H1 (cell line): Measurements from ENCODE around the gene TMEM273. TPM values are rescaled to one million over a fixed set of nuclear protein-coding genes. Genes with fewer than 3 reads are reported as not detected.

Experiments used
- CTCF ChIA-PET: fragments of 300-600 bp; sonication (Branson Sonifier 250); formaldehyde crosslinking; loops from one replicate; lab custom pipeline; 2021; ENCODE audit not compliant: partially characterized antibody; lab: Charles Lee
- POLR2A ChIA-PET: fragments of 300-600 bp; sonication (Branson Sonifier 250); formaldehyde crosslinking; loops from one replicate; lab custom pipeline; 2021; ENCODE audit warnings: inconsistent platforms; ENCODE audit not compliant: partially characterized antibody; lab: Charles Lee
- DNase-seq, 2 experiments: peaks; one replicate each; pipeline versions ENCODE4 v3.0.0 to v3.0.0-alpha.2; 2010 to 2022; ENCODE audit warnings: low spot score in 2 of 2, low read depth in 1 of 2, mixed read lengths in 1 of 2
- FAIRE-seq: peaks from 2 replicates; lab custom pipeline; 2011; peaks lifted over from hg19 to GRCh38; lab: Jason Lieb, UNC
- H2AFZ ChIP-seq: 2 replicates; pipeline ENCODE4 v1.8.1; 2012; ENCODE audit warnings: low read length, inconsistent platforms
- H2AK5ac ChIP-seq: 2 replicates; pipeline ENCODE4 v1.6.1; 2013; ENCODE audit warnings: low read depth, low read length
- H2BK120ac ChIP-seq: replicated peaks from 2 replicates; pipeline ENCODE3; 2013; ENCODE audit warnings: low read depth, low read length, inconsistent platforms
- H2BK12ac ChIP-seq: 2 replicates; pipeline ENCODE4 v1.6.1; 2013; ENCODE audit warnings: low read depth, low read length
- H2BK15ac ChIP-seq: 2 replicates; pipeline ENCODE4 v1.6.1; 2013; ENCODE audit warnings: low read length
- H2BK20ac ChIP-seq: 2 replicates; pipeline ENCODE4 v1.6.1; 2013; ENCODE audit warnings: low read length
- H2BK5ac ChIP-seq: 2 replicates; pipeline ENCODE4 v1.6.1; 2013; ENCODE audit warnings: low read depth, low read length
- H3K14ac ChIP-seq: 2 replicates; pipeline ENCODE4 v1.6.1; 2013; ENCODE audit warnings: inconsistent platforms; ENCODE audit not compliant: insufficient read length
- H3K18ac ChIP-seq: 2 replicates; pipeline ENCODE4 v1.6.1; 2013; ENCODE audit warnings: low read length; ENCODE audit errors: extremely low read depth
- H3K23ac ChIP-seq: 2 replicates; pipeline ENCODE4 v1.6.1; 2013; ENCODE audit warnings: inconsistent platforms; ENCODE audit not compliant: insufficient read length
- H3K23me2 ChIP-seq: 2 replicates; pipeline ENCODE4 v1.6.1; 2013; ENCODE audit warnings: low read depth, low read length
- H3K27ac ChIP-seq: 2 replicates; pipeline ENCODE4 v1.6.1; 2011; ENCODE audit warnings: low read depth, low read length, inconsistent platforms
- H3K27me3 ChIP-seq, 4 experiments: replicated peaks in 1 of 4; 1 replicate in 1 of 4; 2 replicates in 3 of 4; pipeline versions ENCODE4 v1.6.1 to v1.8.1; 2011 to 2013; ENCODE audit warnings: low read length in 3 of 4, mild to moderate bottlenecking in 3 of 4, inconsistent platforms in 2 of 4, mixed read lengths in 2 of 4, moderate library complexity in 1 of 4; ENCODE audit not compliant: control insufficient read depth in 3 of 4, insufficient read depth in 3 of 4; ENCODE audit errors: extremely low read depth in 1 of 4
- H3K36me3 ChIP-seq, 4 experiments: 2 replicates each; pipeline versions ENCODE4 v1.6.1 to v1.8.1; 2011 to 2013; ENCODE audit warnings: mild to moderate bottlenecking in 4 of 4, low read length in 3 of 4, moderate library complexity in 2 of 4, control low read depth in 1 of 4, inconsistent platforms in 1 of 4; ENCODE audit not compliant: insufficient read depth in 4 of 4, control insufficient read depth in 2 of 4
- H3K4ac ChIP-seq: replicated peaks from 2 replicates; pipeline ENCODE3; 2013; ENCODE audit warnings: low read length, low read depth, mixed read lengths, inconsistent platforms; ENCODE audit not compliant: insufficient read length
- H3K4me1 ChIP-seq, 4 experiments: replicated peaks in 1 of 4; 1 replicate in 1 of 4; 2 replicates in 3 of 4; pipeline versions ENCODE4 v1.6.1 to v1.8.1; 2011 to 2013; ENCODE audit warnings: low read length in 3 of 4, inconsistent platforms in 2 of 4, mixed read lengths in 1 of 4; ENCODE audit not compliant: insufficient read depth in 4 of 4, control insufficient read depth in 3 of 4
- H3K4me2 ChIP-seq, 2 experiments: 2 replicates each; pipeline versions ENCODE4 v1.6.1 to v1.8.1; 2011 to 2013; ENCODE audit warnings: low read depth in 2 of 2, low read length in 2 of 2, control low read depth in 1 of 2, inconsistent platforms in 1 of 2, mild to moderate bottlenecking in 1 of 2; ENCODE audit not compliant: insufficient read depth in 1 of 2
- H3K4me3 ChIP-seq, 4 experiments: fragments of 200-600, 300-600 bp in 1 of 4; sonication (generic), shearing (Covaris generic), sonication (Bioruptor Twin) in 1 of 4; 2 replicates each; pipeline versions ENCODE4 v1.5.1 to v1.8.1; 2011 to 2016; ENCODE audit warnings: low read length in 4 of 4, low read depth in 3 of 4, control low read depth in 2 of 4, inconsistent platforms in 2 of 4, mild to moderate bottlenecking in 2 of 4, mixed read lengths in 1 of 4, moderate library complexity in 1 of 4; ENCODE audit not compliant: insufficient read depth in 2 of 4; ENCODE audit errors: extremely low read depth in 1 of 4
- H3K56ac ChIP-seq: replicated peaks from 2 replicates; pipeline ENCODE3; 2013; ENCODE audit warnings: low read depth, mild to moderate bottlenecking, mixed read lengths, low read length, inconsistent platforms; ENCODE audit not compliant: insufficient read length
- H3K79me1 ChIP-seq: 2 replicates; pipeline ENCODE4 v1.6.1; 2013; ENCODE audit warnings: low read depth, low read length, control low read depth
- H3K79me2 ChIP-seq, 2 experiments: 2 replicates each; pipeline versions ENCODE4 v1.6.1 to v1.8.1; 2012 to 2013; ENCODE audit warnings: low read length in 2 of 2, mild to moderate bottlenecking in 2 of 2, inconsistent platforms in 1 of 2; ENCODE audit not compliant: insufficient read depth in 2 of 2, control insufficient read depth in 1 of 2
- H3K9ac ChIP-seq, 4 experiments: replicated peaks in 1 of 4; 1 replicate in 1 of 4; 2 replicates in 3 of 4; pipeline versions ENCODE4 v1.6.1 to v1.8.1; 2011 to 2013; ENCODE audit warnings: low read depth in 3 of 4, low read length in 3 of 4, control low read depth in 2 of 4, mild to moderate bottlenecking in 2 of 4, moderate library complexity in 2 of 4, inconsistent platforms in 1 of 4; ENCODE audit errors: extremely low read depth in 1 of 4
- H3K9me3 ChIP-seq, 2 experiments: 2 replicates each; pipeline versions ENCODE4 v1.6.1 to v1.8.1; 2012 to 2013; ENCODE audit warnings: mild to moderate bottlenecking in 2 of 2, moderate library complexity in 2 of 2, control low read depth in 1 of 2, inconsistent platforms in 1 of 2, low read depth in 1 of 2, low read length in 1 of 2, mixed read lengths in 1 of 2; ENCODE audit not compliant: insufficient read depth in 2 of 2
- H4K20me1 ChIP-seq, 2 experiments: replicated peaks in 1 of 2; 2 replicates each; pipeline versions ENCODE3 to v1.8.1; 2011 to 2013; ENCODE audit warnings: inconsistent platforms in 2 of 2, low read length in 2 of 2, mild to moderate bottlenecking in 1 of 2; ENCODE audit not compliant: insufficient read depth in 2 of 2, control insufficient read depth in 1 of 2
- H4K5ac ChIP-seq: 2 replicates; pipeline ENCODE4 v1.6.1; 2013; ENCODE audit warnings: low read length, low read depth, mixed read lengths, inconsistent platforms; ENCODE audit not compliant: insufficient read length
- H4K8ac ChIP-seq: 2 replicates; pipeline ENCODE4 v1.8.0; 2013; ENCODE audit warnings: mild to moderate bottlenecking, moderate library complexity, low read length, inconsistent platforms; ENCODE audit not compliant: insufficient read depth; ENCODE audit errors: extremely low read depth
- H4K91ac ChIP-seq: replicated peaks from 2 replicates; pipeline ENCODE3; 2013; ENCODE audit warnings: low read length, mixed read lengths, inconsistent platforms; ENCODE audit not compliant: insufficient read length
- ATF2 ChIP-seq: IDR thresholded peaks from 2 replicates; pipeline ENCODE4 v1.6.1; 2012; ENCODE audit warnings: low read length, inconsistent platforms
- MAFK ChIP-seq: IDR thresholded peaks from 2 replicates; pipeline ENCODE4 v1.6.1; 2012; ENCODE audit warnings: low read depth, mild to moderate bottlenecking, improper control_type of control experiment, low read length
- NRF1 ChIP-seq: IDR thresholded peaks from 2 replicates; pipeline ENCODE4 v1.6.1; 2011; ENCODE audit warnings: mild to moderate bottlenecking, low read depth, low read length, improper control_type of control experiment
- RNF2 ChIP-seq: fragments of 200-900, 300-1000 bp; sonication (generic); IDR thresholded peaks from 2 replicates; pipeline ENCODE4 v1.7.1; 2016; ENCODE audit warnings: borderline replicate concordance, low read depth, mild to moderate bottlenecking, antibody characterized with exemption, low read length; ENCODE audit not compliant: poor library complexity, severe bottlenecking; ENCODE audit errors: missing control alignments
- TBP ChIP-seq: IDR thresholded peaks from 2 replicates; pipeline ENCODE4 v1.6.1; 2011; ENCODE audit warnings: low read depth, low read length, improper control_type of control experiment
- WGBS, 2 experiments: shearing (Covaris generic) in 1 of 2; methylation state at CpG; one replicate each; pipeline versions ENCODE4 v1.1.6 to v1.1.7; 2013 to 2015; ENCODE audit warnings: low lambda C conversion rate in 2 of 2, mixed read lengths in 2 of 2, inconsistent platforms in 1 of 2, low coverage in 1 of 2, missing lambda C conversion rate in 1 of 2; ENCODE audit not compliant: insufficient replicate concordance in 2 of 2, insufficient coverage in 1 of 2, insufficient read length in 1 of 2; ENCODE audit errors: extremely low coverage in 1 of 2, missing lambda C conversion rate in 1 of 2; 5-methylcytosine and 5-hydroxymethylcytosine counted together
- polyA plus RNA-seq, 7 experiments: library from polyadenylated mRNA; depleted of rRNA in 3 of 7; stranded (reverse) in 5 of 7; unstranded in 2 of 7; fragments of >200 nt in 5 of 7; fragments of 200-250 nt in 2 of 7; gene quantifications; 1 replicate in 5 of 7; 2 replicates in 1 of 7; 4 replicates in 1 of 7; pipeline versions ENCODE4 v1.2.1 to v1.2.3, GENCODE V29; 2011 to 2013; ENCODE audit warnings: missing spikeins in 2 of 7, mixed read lengths in 2 of 7
- total RNA-seq: library from RNA; stranded (reverse); fragmentation: NEBNext Ultra II Directional; extraction: Animal tissue kit (Norgen Biotek cat#: 25700); gene quantifications from 2 replicates; pipeline ENCODE4 v1.2.1, GENCODE V29; 2021

Gene TMEM273
- total and polyA plus RNA-seq, 2 of the 8 experiments (the other 6 are each of a cell fraction or from before 2014, with no cell fraction given), result not detected

- H3K4ac ChIP-seq, result no peak overlapping the region
- H3K14ac ChIP-seq, result no peak overlapping the region
- no peak overlapping the region for H2AK5ac ChIP-seq
- no peak overlapping the region for H2BK20ac ChIP-seq
- no peak overlapping the region for H4K91ac ChIP-seq
- H3K56ac ChIP-seq, result no peak overlapping the region
- no peaks in the 10 kb centered on the region for H3K36me3 ChIP-seq
- H3K79me1 ChIP-seq, result no peaks in the 10 kb centered on the region
- H3K18ac ChIP-seq, result no peak overlapping the region
- no peak overlapping the region for H4K5ac ChIP-seq
- no peak overlapping the region for H3K23ac ChIP-seq
- no peak overlapping the region for H2AFZ ChIP-seq
- H4K20me1 ChIP-seq, result no peaks in the 10 kb centered on the region
- H3K23me2 ChIP-seq, result no peaks in the 10 kb centered on the region
- no peaks in the 10 kb centered on the region for H3K9me3 ChIP-seq
- no peak overlapping the region for H2BK12ac ChIP-seq
- no peak overlapping the region for H3K9ac ChIP-seq
- H3K4me3 ChIP-seq, result no peak overlapping the region
- no peaks in the 10 kb centered on the region for H3K4me1 ChIP-seq
- no peak overlapping the region for H2BK120ac ChIP-seq
- H3K27ac ChIP-seq, result no peak overlapping the region
- no peak for TF ChIP-seq NRF1
- TF ChIP-seq ATF2, result no peak
- TF ChIP-seq RNF2, result no peak
- no peak for TF ChIP-seq TBP
- TF ChIP-seq MAFK, result no peak
- POLR2A ChIA-PET, result no interaction called here
- DNase-seq, result no peak
- no peak overlapping the region for H4K8ac ChIP-seq
- CTCF ChIA-PET, result no interaction called here
- 85% methylated on average over 5 of the region's 7 CpGs; no CpG with 5 or more reads in 1 of the 2 experiments for WGBS, 2 experiments
- no peak overlapping the region for H2BK15ac ChIP-seq
- FAIRE-seq, result no peak
- no peaks in the 10 kb centered on the region for H3K79me2 ChIP-seq
- no peaks in the 10 kb centered on the region for H3K27me3 ChIP-seq
- H3K4me2 ChIP-seq, result no peak overlapping the region
- no peak overlapping the region for H2BK5ac ChIP-seq
Observed at GRCh38 chr10:49230004-49230403, 41.8 kb upstream of the TMEM273 start.
